H1 (cell line): ENCODE measurements around the gene NHLH1. TPM values are rescaled to one million over a fixed set of nuclear protein-coding genes. Genes with fewer than 3 reads are reported as not detected.
A peak's percentile ranks its signal among the peaks of the same experiment; 100 is the strongest.

Experiments
- CTCF ChIA-PET: fragments of 300-600 bp; sonication (Branson Sonifier 250); formaldehyde crosslinking; loops from one replicate; lab custom pipeline; 2021; ENCODE audit not compliant: partially characterized antibody; lab: Charles Lee
- POLR2A ChIA-PET: fragments of 300-600 bp; sonication (Branson Sonifier 250); formaldehyde crosslinking; loops from one replicate; lab custom pipeline; 2021; ENCODE audit warnings: inconsistent platforms; ENCODE audit not compliant: partially characterized antibody; lab: Charles Lee
- DNase-seq, 2 experiments: peaks; one replicate each; pipeline versions ENCODE4 v3.0.0 to v3.0.0-alpha.2; 2010 to 2022; ENCODE audit warnings: low spot score in 2 of 2, low read depth in 1 of 2, mixed read lengths in 1 of 2
- FAIRE-seq: peaks from 2 replicates; lab custom pipeline; 2011; peaks lifted over from hg19 to GRCh38; lab: Jason Lieb, UNC
- H2AFZ ChIP-seq: 2 replicates; pipeline ENCODE4 v1.8.1; 2012; ENCODE audit warnings: low read length, inconsistent platforms
- H2AK5ac ChIP-seq: 2 replicates; pipeline ENCODE4 v1.6.1; 2013; ENCODE audit warnings: low read depth, low read length
- H2BK120ac ChIP-seq: replicated peaks from 2 replicates; pipeline ENCODE3; 2013; ENCODE audit warnings: low read depth, low read length, inconsistent platforms
- H2BK12ac ChIP-seq: 2 replicates; pipeline ENCODE4 v1.6.1; 2013; ENCODE audit warnings: low read depth, low read length
- H2BK15ac ChIP-seq: 2 replicates; pipeline ENCODE4 v1.6.1; 2013; ENCODE audit warnings: low read length
- H2BK20ac ChIP-seq: 2 replicates; pipeline ENCODE4 v1.6.1; 2013; ENCODE audit warnings: low read length
- H2BK5ac ChIP-seq: 2 replicates; pipeline ENCODE4 v1.6.1; 2013; ENCODE audit warnings: low read depth, low read length
- H3K14ac ChIP-seq: 2 replicates; pipeline ENCODE4 v1.6.1; 2013; ENCODE audit warnings: inconsistent platforms; ENCODE audit not compliant: insufficient read length
- H3K18ac ChIP-seq: 2 replicates; pipeline ENCODE4 v1.6.1; 2013; ENCODE audit warnings: low read length; ENCODE audit errors: extremely low read depth
- H3K23ac ChIP-seq: 2 replicates; pipeline ENCODE4 v1.6.1; 2013; ENCODE audit warnings: inconsistent platforms; ENCODE audit not compliant: insufficient read length
- H3K23me2 ChIP-seq: 2 replicates; pipeline ENCODE4 v1.6.1; 2013; ENCODE audit warnings: low read depth, low read length
- H3K27ac ChIP-seq: 2 replicates; pipeline ENCODE4 v1.6.1; 2011; ENCODE audit warnings: low read depth, low read length, inconsistent platforms
- H3K27me3 ChIP-seq, 4 experiments: replicated peaks in 1 of 4; 1 replicate in 1 of 4; 2 replicates in 3 of 4; pipeline versions ENCODE4 v1.6.1 to v1.8.1; 2011 to 2013; ENCODE audit warnings: low read length in 3 of 4, mild to moderate bottlenecking in 3 of 4, inconsistent platforms in 2 of 4, mixed read lengths in 2 of 4, moderate library complexity in 1 of 4; ENCODE audit not compliant: control insufficient read depth in 3 of 4, insufficient read depth in 3 of 4; ENCODE audit errors: extremely low read depth in 1 of 4
- H3K36me3 ChIP-seq, 4 experiments: 2 replicates each; pipeline versions ENCODE4 v1.6.1 to v1.8.1; 2011 to 2013; ENCODE audit warnings: mild to moderate bottlenecking in 4 of 4, low read length in 3 of 4, moderate library complexity in 2 of 4, control low read depth in 1 of 4, inconsistent platforms in 1 of 4; ENCODE audit not compliant: insufficient read depth in 4 of 4, control insufficient read depth in 2 of 4
- H3K4ac ChIP-seq: replicated peaks from 2 replicates; pipeline ENCODE3; 2013; ENCODE audit warnings: low read length, low read depth, mixed read lengths, inconsistent platforms; ENCODE audit not compliant: insufficient read length
- H3K4me1 ChIP-seq, 4 experiments: replicated peaks in 1 of 4; 1 replicate in 1 of 4; 2 replicates in 3 of 4; pipeline versions ENCODE4 v1.6.1 to v1.8.1; 2011 to 2013; ENCODE audit warnings: low read length in 3 of 4, inconsistent platforms in 2 of 4, mixed read lengths in 1 of 4; ENCODE audit not compliant: insufficient read depth in 4 of 4, control insufficient read depth in 3 of 4
- H3K4me2 ChIP-seq, 2 experiments: 2 replicates each; pipeline versions ENCODE4 v1.6.1 to v1.8.1; 2011 to 2013; ENCODE audit warnings: low read depth in 2 of 2, low read length in 2 of 2, control low read depth in 1 of 2, inconsistent platforms in 1 of 2, mild to moderate bottlenecking in 1 of 2; ENCODE audit not compliant: insufficient read depth in 1 of 2
- H3K4me3 ChIP-seq, 4 experiments: fragments of 200-600, 300-600 bp in 1 of 4; sonication (generic), shearing (Covaris generic), sonication (Bioruptor Twin) in 1 of 4; 2 replicates each; pipeline versions ENCODE4 v1.5.1 to v1.8.1; 2011 to 2016; ENCODE audit warnings: low read length in 4 of 4, low read depth in 3 of 4, control low read depth in 2 of 4, inconsistent platforms in 2 of 4, mild to moderate bottlenecking in 2 of 4, mixed read lengths in 1 of 4, moderate library complexity in 1 of 4; ENCODE audit not compliant: insufficient read depth in 2 of 4; ENCODE audit errors: extremely low read depth in 1 of 4
- H3K56ac ChIP-seq: replicated peaks from 2 replicates; pipeline ENCODE3; 2013; ENCODE audit warnings: low read depth, mild to moderate bottlenecking, mixed read lengths, low read length, inconsistent platforms; ENCODE audit not compliant: insufficient read length
- H3K79me1 ChIP-seq: 2 replicates; pipeline ENCODE4 v1.6.1; 2013; ENCODE audit warnings: low read depth, low read length, control low read depth
- H3K79me2 ChIP-seq, 2 experiments: 2 replicates each; pipeline versions ENCODE4 v1.6.1 to v1.8.1; 2012 to 2013; ENCODE audit warnings: low read length in 2 of 2, mild to moderate bottlenecking in 2 of 2, inconsistent platforms in 1 of 2; ENCODE audit not compliant: insufficient read depth in 2 of 2, control insufficient read depth in 1 of 2
- H3K9ac ChIP-seq, 4 experiments: replicated peaks in 1 of 4; 1 replicate in 1 of 4; 2 replicates in 3 of 4; pipeline versions ENCODE4 v1.6.1 to v1.8.1; 2011 to 2013; ENCODE audit warnings: low read depth in 3 of 4, low read length in 3 of 4, control low read depth in 2 of 4, mild to moderate bottlenecking in 2 of 4, moderate library complexity in 2 of 4, inconsistent platforms in 1 of 4; ENCODE audit errors: extremely low read depth in 1 of 4
- H3K9me3 ChIP-seq, 2 experiments: 2 replicates each; pipeline versions ENCODE4 v1.6.1 to v1.8.1; 2012 to 2013; ENCODE audit warnings: mild to moderate bottlenecking in 2 of 2, moderate library complexity in 2 of 2, control low read depth in 1 of 2, inconsistent platforms in 1 of 2, low read depth in 1 of 2, low read length in 1 of 2, mixed read lengths in 1 of 2; ENCODE audit not compliant: insufficient read depth in 2 of 2
- H4K20me1 ChIP-seq, 2 experiments: replicated peaks in 1 of 2; 2 replicates each; pipeline versions ENCODE3 to v1.8.1; 2011 to 2013; ENCODE audit warnings: inconsistent platforms in 2 of 2, low read length in 2 of 2, mild to moderate bottlenecking in 1 of 2; ENCODE audit not compliant: insufficient read depth in 2 of 2, control insufficient read depth in 1 of 2
- H4K5ac ChIP-seq: 2 replicates; pipeline ENCODE4 v1.6.1; 2013; ENCODE audit warnings: low read length, low read depth, mixed read lengths, inconsistent platforms; ENCODE audit not compliant: insufficient read length
- H4K8ac ChIP-seq: 2 replicates; pipeline ENCODE4 v1.8.0; 2013; ENCODE audit warnings: mild to moderate bottlenecking, moderate library complexity, low read length, inconsistent platforms; ENCODE audit not compliant: insufficient read depth; ENCODE audit errors: extremely low read depth
- H4K91ac ChIP-seq: replicated peaks from 2 replicates; pipeline ENCODE3; 2013; ENCODE audit warnings: low read length, mixed read lengths, inconsistent platforms; ENCODE audit not compliant: insufficient read length
- CBX5 ChIP-seq: fragments of 300-800, 300-1000 bp; sonication (generic); IDR thresholded peaks from 2 replicates; pipeline ENCODE4 v1.7.1; 2016; ENCODE audit warnings: antibody characterized with exemption, low read length, low read depth
- CTBP2 ChIP-seq: IDR thresholded peaks from 2 replicates; pipeline ENCODE4 v1.7.0; 2011; ENCODE audit warnings: borderline replicate concordance, mild to moderate bottlenecking, moderate library complexity, mixed read lengths, low read length; ENCODE audit not compliant: insufficient read depth, insufficient read length
- GTF2F1 ChIP-seq: IDR thresholded peaks from 2 replicates; pipeline ENCODE4 v1.6.1; 2012; ENCODE audit warnings: low read depth, low read length, improper control_type of control experiment, borderline replicate concordance
- PHF8 ChIP-seq: fragments of 200-600 bp; sonication (generic); conservative IDR thresholded peaks from 2 replicates; pipeline ENCODE4 v1.7.1; 2012; ENCODE audit warnings: low read depth, mild to moderate bottlenecking, inconsistent platforms, low read length, moderate library complexity
- SRF ChIP-seq: IDR thresholded peaks from 2 replicates; pipeline ENCODE4 v1.6.1; 2011; ENCODE audit warnings: mild to moderate bottlenecking, low read depth, low read length, moderate library complexity
- TAF7 ChIP-seq: optimal IDR thresholded peaks from 2 replicates; pipeline ENCODE3; 2011; ENCODE audit warnings: low read depth, mild to moderate bottlenecking, inconsistent platforms, low read length, moderate library complexity, borderline replicate concordance
- WGBS, 2 experiments: shearing (Covaris generic) in 1 of 2; methylation state at CpG; one replicate each; pipeline versions ENCODE4 v1.1.6 to v1.1.7; 2013 to 2015; ENCODE audit warnings: low lambda C conversion rate in 2 of 2, mixed read lengths in 2 of 2, inconsistent platforms in 1 of 2, low coverage in 1 of 2, missing lambda C conversion rate in 1 of 2; ENCODE audit not compliant: insufficient replicate concordance in 2 of 2, insufficient coverage in 1 of 2, insufficient read length in 1 of 2; ENCODE audit errors: extremely low coverage in 1 of 2, missing lambda C conversion rate in 1 of 2; 5-methylcytosine and 5-hydroxymethylcytosine counted together
- polyA plus RNA-seq, 7 experiments: library from polyadenylated mRNA; depleted of rRNA in 3 of 7; stranded (reverse) in 5 of 7; unstranded in 2 of 7; fragments of >200 nt in 5 of 7; fragments of 200-250 nt in 2 of 7; gene quantifications; 1 replicate in 5 of 7; 2 replicates in 1 of 7; 4 replicates in 1 of 7; pipeline versions ENCODE4 v1.2.1 to v1.2.3, GENCODE V29; 2011 to 2013; ENCODE audit warnings: missing spikeins in 2 of 7, mixed read lengths in 2 of 7
- total RNA-seq: library from RNA; stranded (reverse); fragmentation: NEBNext Ultra II Directional; extraction: Animal tissue kit (Norgen Biotek cat#: 25700); gene quantifications from 2 replicates; pipeline ENCODE4 v1.2.1, GENCODE V29; 2021

The NHLH1 gene
- total and polyA plus RNA-seq, 2 of the 8 experiments (the other 6 are each of a cell fraction or from before 2014, with no cell fraction given), result 0.39 to 0.91 TPM

GRCh38 chr1:160361199-160361598, 5.7 kb upstream of the NHLH1 start:
- H2BK5ac ChIP-seq, result peak overlapping the region; percentile 95

More at GRCh38 chr1:160361199-160361598, 5.7 kb upstream of the NHLH1 start:
- Histone ChIP-seq H4K20me1 (no peaks in the 10 kb centered on the region), H2AK5ac (0 out of 2 replicates have a peak overlapping the region, but pooled peaks have one; percentile 17), H3K23me2 (0 out of 2 replicates have a peak, but pooled peaks cover 1% of the 10 kb centered on the region), H4K91ac (no peak overlapping the region), H3K4me1 (peaks cover 3 to 5% (median 4%) of the 10 kb centered on the region in 4 experiments; a peak in 5 of 7 replicates), H3K18ac (peak overlapping the region; percentile 1; the same call in 1 of the 2 replicates), H4K5ac (no peak overlapping the region), H3K36me3 (peaks cover 2 to 22% (median 18%) of the 10 kb centered on the region in 4 experiments), H3K27me3 (no peaks in the 10 kb centered on the region), H3K9ac (no peak overlapping the region), H2BK15ac (peak overlapping the region; percentile 29; the same call in 1 of the 2 replicates), H3K4ac (peak overlapping the region; percentile 50), H4K8ac (no peak overlapping the region)
- DNase-seq, result no peak
- CTCF ChIA-PET, result interaction anchor here (4.3 to 26.0 kb wide), 3 partner anchors 8 to 70 kb away, joined by 20 to 683 read pairs (median 165); no protein-coding TSS in a partner anchor
- no peak for TF ChIP-seq SRF
- no peak for TF ChIP-seq PHF8
- no peak for TF ChIP-seq CBX5
- TF ChIP-seq TAF7, result no peak
- no peak for TF ChIP-seq GTF2F1
- no peak for TF ChIP-seq CTBP2
- TF ChIP-seq, all 59 proteins: peak for 0
- H3K14ac ChIP-seq, result no peak overlapping the region
- no peak overlapping the region for H3K56ac ChIP-seq
- FAIRE-seq, result no peak
- H3K9me3 ChIP-seq, result no peaks in the 10 kb centered on the region
- H2AFZ ChIP-seq, result no peak overlapping the region
- H3K79me2 ChIP-seq, result no peaks in the 10 kb centered on the region
- POLR2A ChIA-PET, result interaction anchor here (1.1 to 17.2 kb wide), 4 partner anchors 9 to 99 kb away, joined by 4 to 244 read pairs (median 50); partner anchors contain the start of genes DCAF8 and NCSTN
- peak overlapping the region; percentile 97; the same call in 1 of the 2 replicates for H2BK12ac ChIP-seq
- no peak overlapping the region for H3K4me2 ChIP-seq
- no peak overlapping the region for H3K4me3 ChIP-seq
- WGBS, 2 experiments, result 87% methylated on average over 2 of the region's 2 CpGs; no CpG with 5 or more reads in 1 of the 2 experiments
- no peak overlapping the region for H2BK120ac ChIP-seq
- H3K23ac ChIP-seq, result no peak overlapping the region
- H2BK20ac ChIP-seq, result peak overlapping the region; percentile 80; the same call in 1 of the 2 replicates
- H3K27ac ChIP-seq, result no peak overlapping the region
- H3K79me1 ChIP-seq, result no peaks in the 10 kb centered on the region
